ENCODE results near the gene C1orf167. TPM values are rescaled to one million over a fixed set of nuclear protein-coding genes. Genes with fewer than 3 reads are reported as not detected.
"Not testable (repeated sequence)": the region's sequence is repeated elsewhere in the genome, so short reads cannot be mapped to it uniquely, and the experiment has no call there.

Gene C1orf167
- polyA plus RNA-seq, 1 experiment, result 0.11 TPM

- ChIA-PET CTCF (interaction anchor here (3.6 kb wide), 1 partner anchor 16 kb away, joined by 32 read pairs; no protein-coding TSS in a partner anchor), POLR2A (interaction anchor here (1.7 to 1.8 kb wide), 3 partner anchors 12 to 106 kb away, joined by 8 to 22 read pairs (median 9); no protein-coding TSS in a partner anchor)
- Histone ChIP-seq H3K27ac (ENCODE audit: low read depth, low read length) (peak overlapping the region; percentile 70), H3K27me3 (ENCODE audit: control insufficient read depth, insufficient read depth, low read length) (no peaks in the 10 kb centered on the region), H3K4me3 (ENCODE audit: low read depth, low read length) (peak overlapping the region; percentile 82), H3K9me3 (ENCODE audit: control insufficient read depth, insufficient read depth, low read length) (no peaks in the 10 kb centered on the region; the same call in 1 of the 2 replicates)
- no peak for TF ChIP-seq CTCF (IDR thresholded peaks at IDR 0.05; ENCODE audit: low read depth, low read length)
- DNase-seq (ENCODE audit: low read depth, low spot score), result no peak
These were observed 40.6 kb downstream of the C1orf167 start for GRCh38 chr1:11802616-11802972.

- Histone ChIP-seq H3K9me3 (ENCODE audit: control insufficient read depth, insufficient read depth, low read length) (no peaks in the 10 kb centered on the region; the same call in 1 of the 2 replicates), H3K4me3 (ENCODE audit: low read depth, low read length) (peak overlapping the region; percentile 82), H3K27me3 (ENCODE audit: control insufficient read depth, insufficient read depth, low read length) (no peaks in the 10 kb centered on the region), H3K27ac (ENCODE audit: low read depth, low read length) (peak overlapping the region; percentile 70)
- peak; percentile 95 for DNase-seq (ENCODE audit: low read depth, low spot score)
- ChIA-PET CTCF (interaction anchor here (0.6 to 3.6 kb wide), 3 partner anchors 17 to 513 kb away, joined by 3 to 32 read pairs (median 3); no protein-coding TSS in a partner anchor), POLR2A (interaction anchor here (0.6 to 1.9 kb wide), 10 partner anchors 10 to 661 kb away, joined by 3 to 22 read pairs (median 6); partner anchors contain the start of gene MIIP)
- no peak for TF ChIP-seq CTCF (IDR thresholded peaks at IDR 0.05; ENCODE audit: low read depth, low read length)
These were observed 41.2 kb downstream of the C1orf167 start for GRCh38 chr1:11802973-11803885.

GRCh38 chr1:11803924-11804665 lies 42.1 kb downstream of the C1orf167 start:
- DNase-seq (ENCODE audit: low read depth, low spot score); H3K9me3 ChIP-seq (ENCODE audit: control insufficient read depth, insufficient read depth, low read length); H3K27me3 ChIP-seq (ENCODE audit: control insufficient read depth, insufficient read depth, low read length): not testable (repeated sequence)
- peak overlapping the region; percentile 82 for H3K4me3 ChIP-seq (ENCODE audit: low read depth, low read length)
- POLR2A ChIA-PET, result interaction anchor here (1.2 to 1.9 kb wide), 6 partner anchors 11 to 215 kb away, joined by 3 to 22 read pairs (median 8); partner anchors contain the start of gene MIIP
- H3K27ac ChIP-seq (ENCODE audit: low read depth, low read length), result peak overlapping the region; percentile 94
- CTCF ChIA-PET, result interaction anchor here (3.6 kb wide), 1 partner anchor 18 kb away, joined by 32 read pairs; no protein-coding TSS in a partner anchor

- no peak for TF ChIP-seq CTCF (IDR thresholded peaks at IDR 0.05; ENCODE audit: low read depth, low read length)
- Histone ChIP-seq H3K27me3 (ENCODE audit: control insufficient read depth, insufficient read depth, low read length) (no peaks in the 10 kb centered on the region), H3K9me3 (ENCODE audit: control insufficient read depth, insufficient read depth, low read length) (no peaks in the 10 kb centered on the region; the same call in 1 of the 2 replicates), H3K4me3 (ENCODE audit: low read depth, low read length) (peak overlapping the region; percentile 78), H3K27ac (ENCODE audit: low read depth, low read length) (peak overlapping the region; percentile 94)
- ChIA-PET CTCF (interaction anchor here (3.6 kb wide), 1 partner anchor 18 kb away, joined by 32 read pairs; no protein-coding TSS in a partner anchor), POLR2A (interaction anchor here (0.7 to 1.9 kb wide), 2 partner anchors 12 to 103 kb away, joined by 3 to 7 read pairs; no protein-coding TSS in a partner anchor)
- DNase-seq (ENCODE audit: low read depth, low spot score), result no peak
These were observed 42.9 kb downstream of the C1orf167 start for GRCh38 chr1:11804666-11805421.
